HepG2 (cell line): ENCODE data around the gene TMEM165. TPM values are rescaled to one million over a fixed set of nuclear protein-coding genes. Genes with fewer than 3 reads are reported as not detected.
A peak's percentile ranks its signal among the peaks of the same experiment; 100 is the strongest.

Experiments used
- CAMTA2 ChIP-seq: sonication (generic); formaldehyde crosslinking; IDR thresholded peaks from 2 replicates; pipeline ENCODE4 v1.4.0; 2020; ENCODE audit warnings: mild to moderate bottlenecking, missing genetic modification reagents, borderline replicate concordance
- CCDC6 ChIP-seq: sonication (generic); formaldehyde crosslinking; IDR thresholded peaks from 2 replicates; pipeline ENCODE4 v1.8.1; 2022; ENCODE audit warnings: mild to moderate bottlenecking, missing genetic modification reagents, moderate library complexity
- CREM ChIP-seq, 2 experiments: sonication (generic) in 1 of 2; formaldehyde crosslinking in 1 of 2; IDR thresholded peaks; 2 replicates each; pipeline versions ENCODE4 v1.4.0 to v1.6.1; 2016 to 2020; ENCODE audit warnings: antibody characterized with exemption in 1 of 2, mild to moderate bottlenecking in 1 of 2, missing genetic modification reagents in 1 of 2
- ETV6 ChIP-seq: sonication (generic); formaldehyde crosslinking; conservative IDR thresholded peaks from 2 replicates; pipeline ENCODE4 v1.4.0; 2020; ENCODE audit warnings: missing genetic modification reagents
- GPN1 ChIP-seq: sonication (generic); formaldehyde crosslinking; IDR thresholded peaks from 2 replicates; pipeline ENCODE4 v1.5.1; 2020; ENCODE audit warnings: missing genetic modification reagents, borderline replicate concordance
- HNRNPH1 ChIP-seq: fragments of 200-400 bp; formaldehyde crosslinking; optimal IDR thresholded peaks from 2 replicates; pipeline ENCODE3; 2017; ENCODE audit warnings: mild to moderate bottlenecking, low read depth, low read length
- KDM3A ChIP-seq: IDR thresholded peaks from 2 replicates; pipeline ENCODE4 v1.6.1; 2018; ENCODE audit warnings: low read depth, missing compliant biosample characterization
- MXD4 ChIP-seq: IDR thresholded peaks from 2 replicates; pipeline ENCODE4 v1.6.1; 2016; ENCODE audit warnings: mild to moderate bottlenecking, missing biosample characterization, missing genetic modification reagents
- NR3C1 ChIP-seq: sonication (generic); formaldehyde crosslinking; IDR thresholded peaks from 2 replicates; pipeline ENCODE4 v1.4.0; 2020; ENCODE audit warnings: missing genetic modification reagents
- PHB2 ChIP-seq: fragments of 450-650 bp; IDR thresholded peaks from 2 replicates; pipeline ENCODE4 v1.6.1; 2018; ENCODE audit not compliant: partially characterized antibody
- REPIN1 ChIP-seq: sonication (generic); formaldehyde crosslinking; IDR thresholded peaks from 2 replicates; pipeline ENCODE4 v1.8.0; 2022; ENCODE audit warnings: missing genetic modification reagents, low read depth, mild to moderate bottlenecking, borderline replicate concordance
- RFX3 ChIP-seq: IDR thresholded peaks from 2 replicates; pipeline ENCODE4 v1.6.1; 2016; ENCODE audit warnings: missing biosample characterization, missing genetic modification reagents
- SMARCE1 ChIP-seq: fragments of 450-650 bp; IDR thresholded peaks from 2 replicates; pipeline ENCODE4 v1.6.1; 2017; ENCODE audit warnings: borderline replicate concordance
- TAF1 ChIP-seq: sonication (generic); formaldehyde crosslinking; IDR thresholded peaks from 2 replicates; pipeline ENCODE4 v1.4.0; 2020; ENCODE audit warnings: missing genetic modification reagents
- TOPORS ChIP-seq: sonication (generic); formaldehyde crosslinking; IDR thresholded peaks from 2 replicates; pipeline ENCODE4 v1.8.0; 2023; ENCODE audit warnings: mild to moderate bottlenecking, missing genetic modification reagents
- ZNF382 ChIP-seq: sonication (generic); formaldehyde crosslinking; IDR thresholded peaks from 2 replicates; pipeline ENCODE4 v1.5.0; 2020; ENCODE audit warnings: missing genetic modification reagents, mild to moderate bottlenecking, borderline replicate concordance
- ZNF619 ChIP-seq: sonication (generic); formaldehyde crosslinking; IDR thresholded peaks from 2 replicates; pipeline ENCODE4 v1.4.0; 2020; ENCODE audit warnings: mild to moderate bottlenecking, missing genetic modification reagents
- ZNF720 ChIP-seq: sonication (generic); formaldehyde crosslinking; IDR thresholded peaks from 2 replicates; pipeline ENCODE4 v1.4.0; 2020; ENCODE audit warnings: missing genetic modification reagents
- polyA plus RNA-seq, 8 experiments: library from polyadenylated mRNA; depleted of rRNA in 3 of 8; stranded (reverse) in 7 of 8; unstranded in 1 of 8; fragments of >200 nt; fragmentation: Illumina TruSeq in 4 of 8; extraction: Trizol in 4 of 8; gene quantifications; 2 replicates each; pipeline versions ENCODE4 v1.2.1 to v1.2.3, GENCODE V29; 2011 to 2016; ENCODE audit warnings: low read depth in 4 of 8, missing spikeins in 1 of 8, mixed read lengths in 1 of 8; ENCODE audit not compliant: insufficient read depth in 1 of 8
- total RNA-seq, 5 experiments: library from RNA; depleted of rRNA; stranded (reverse); fragments of >200 nt; fragmentation: Illumina TruSeq; extraction: Trizol; gene quantifications; 2 replicates each; pipeline ENCODE4 v1.2.3, GENCODE V29; 2016; ENCODE audit warnings: low read depth in 1 of 5
- TF ChIP-seq, protein P1 (sequence below), 2 experiments: sonication (generic) in 1 of 2; formaldehyde crosslinking in 1 of 2; IDR thresholded peaks; 2 replicates each; pipeline versions ENCODE4 v1.4.0 to v1.6.1; 2016 to 2020; ENCODE audit warnings: borderline replicate concordance in 1 of 2, low read depth in 1 of 2, mild to moderate bottlenecking in 1 of 2, missing genetic modification reagents in 1 of 2
- TF ChIP-seq, protein P2 (sequence below): IDR thresholded peaks from 2 replicates; pipeline ENCODE4 v1.6.1; 2016; ENCODE audit warnings: mild to moderate bottlenecking, missing biosample characterization, missing genetic modification reagents
- TF ChIP-seq, protein P3 (sequence below): IDR thresholded peaks from 2 replicates; pipeline ENCODE4 v1.6.1; 2016; ENCODE audit warnings: mild to moderate bottlenecking
- TF ChIP-seq, protein P4 (sequence below): sonication (generic); formaldehyde crosslinking; IDR thresholded peaks from 2 replicates; pipeline ENCODE4 v1.4.0; 2020; ENCODE audit warnings: missing genetic modification reagents

Gene TMEM165
- total and polyA plus RNA-seq, 2 of the 13 experiments (the other 11 are each of a cell fraction or from before 2014, with no cell fraction given), result 54.6 to 103 TPM

DNA sequence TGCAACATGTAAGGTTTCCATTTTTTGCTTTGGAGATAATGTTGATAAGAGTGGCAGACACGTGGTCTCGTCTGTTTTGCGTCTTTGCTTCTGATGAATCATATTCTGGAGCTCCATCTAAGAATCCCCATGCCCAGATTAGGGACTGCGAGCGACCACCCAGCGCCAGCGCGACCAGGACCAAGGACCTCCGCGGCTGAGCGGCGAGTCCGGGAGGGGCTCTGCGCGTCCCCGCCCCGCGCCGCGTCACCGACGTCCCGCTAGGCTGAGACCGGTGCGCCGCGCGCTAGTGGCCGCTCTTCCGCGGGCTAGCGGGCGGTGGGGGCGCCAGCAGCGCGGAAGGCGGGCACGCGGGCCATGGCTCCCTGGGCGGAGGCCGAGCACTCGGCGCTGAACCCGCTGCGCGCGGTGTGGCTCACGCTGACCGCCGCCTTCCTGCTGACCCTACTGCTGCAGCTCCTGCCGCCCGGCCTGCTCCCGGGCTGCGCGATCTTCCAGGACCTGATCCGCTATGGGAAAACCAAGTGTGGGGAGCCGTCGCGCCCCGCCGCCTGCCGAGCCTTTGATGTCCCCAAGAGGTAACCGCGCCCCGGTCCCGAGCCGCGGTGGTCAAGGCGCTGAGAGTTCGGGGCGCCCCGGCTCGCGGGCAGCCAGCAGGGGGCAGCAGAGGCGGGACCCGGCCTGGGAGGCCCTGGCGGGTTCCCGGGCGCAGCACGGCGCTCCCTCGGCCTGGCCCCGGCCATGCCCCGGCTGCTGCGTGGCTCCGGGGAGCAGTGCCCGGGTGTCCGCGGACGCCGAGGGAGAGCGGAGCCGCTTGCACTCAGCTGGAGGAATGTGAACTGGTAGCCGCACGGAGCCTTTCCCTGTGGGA is 49.5 kb upstream of the TMEM165 start, which contains the start of gene SRD5A3 (continued):
- TF ChIP-seq, protein P1, sequence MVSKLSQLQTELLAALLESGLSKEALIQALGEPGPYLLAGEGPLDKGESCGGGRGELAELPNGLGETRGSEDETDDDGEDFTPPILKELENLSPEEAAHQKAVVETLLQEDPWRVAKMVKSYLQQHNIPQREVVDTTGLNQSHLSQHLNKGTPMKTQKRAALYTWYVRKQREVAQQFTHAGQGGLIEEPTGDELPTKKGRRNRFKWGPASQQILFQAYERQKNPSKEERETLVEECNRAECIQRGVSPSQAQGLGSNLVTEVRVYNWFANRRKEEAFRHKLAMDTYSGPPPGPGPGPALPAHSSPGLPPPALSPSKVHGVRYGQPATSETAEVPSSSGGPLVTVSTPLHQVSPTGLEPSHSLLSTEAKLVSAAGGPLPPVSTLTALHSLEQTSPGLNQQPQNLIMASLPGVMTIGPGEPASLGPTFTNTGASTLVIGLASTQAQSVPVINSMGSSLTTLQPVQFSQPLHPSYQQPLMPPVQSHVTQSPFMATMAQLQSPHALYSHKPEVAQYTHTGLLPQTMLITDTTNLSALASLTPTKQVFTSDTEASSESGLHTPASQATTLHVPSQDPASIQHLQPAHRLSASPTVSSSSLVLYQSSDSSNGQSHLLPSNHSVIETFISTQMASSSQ (IDR thresholded peaks at IDR 0.05; ENCODE audit: low read depth), result no peak
- TF ChIP-seq, protein P1 (CRISPR knock-in tag; IDR thresholded peaks at IDR 0.05; ENCODE audit: borderline replicate concordance), result peak; percentile 29; the same call in 1 of the 2 replicates
- TF ChIP-seq KDM3A (CRISPR knock-in tag), result no peak
- TF ChIP-seq, protein P2, sequence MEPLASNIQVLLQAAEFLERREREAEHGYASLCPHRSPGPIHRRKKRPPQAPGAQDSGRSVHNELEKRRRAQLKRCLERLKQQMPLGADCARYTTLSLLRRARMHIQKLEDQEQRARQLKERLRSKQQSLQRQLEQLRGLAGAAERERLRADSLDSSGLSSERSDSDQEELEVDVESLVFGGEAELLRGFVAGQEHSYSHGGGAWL, result peak; percentile 73; the same call in 1 of the 2 replicates
- no peak for TF ChIP-seq CREM (IDR thresholded peaks at IDR 0.05)
- TF ChIP-seq CREM (CRISPR knock-in tag; IDR thresholded peaks at IDR 0.05), result no peak
- 0 out of 2 replicates have a peak, but pooled peaks have one; percentile 53 for TF ChIP-seq MXD4 (CRISPR knock-in tag)
- no peak for TF ChIP-seq PHB2
- no peak for TF ChIP-seq HNRNPH1
- no peak for TF ChIP-seq RFX3 (CRISPR knock-in tag)
- peak; percentile 89 for TF ChIP-seq TAF1 (CRISPR knock-in tag)
- TF ChIP-seq ZNF619 (CRISPR knock-in tag), result no peak
- TF ChIP-seq REPIN1 (CRISPR knock-in tag), result peak; percentile 84
- no peak for TF ChIP-seq SMARCE1
- no peak for TF ChIP-seq GPN1 (CRISPR knock-in tag)
- no peak for TF ChIP-seq ZNF720 (CRISPR knock-in tag)
- peak; percentile 80; the same call in 1 of the 2 replicates for TF ChIP-seq CAMTA2 (CRISPR knock-in tag)
- TF ChIP-seq, protein P3, sequence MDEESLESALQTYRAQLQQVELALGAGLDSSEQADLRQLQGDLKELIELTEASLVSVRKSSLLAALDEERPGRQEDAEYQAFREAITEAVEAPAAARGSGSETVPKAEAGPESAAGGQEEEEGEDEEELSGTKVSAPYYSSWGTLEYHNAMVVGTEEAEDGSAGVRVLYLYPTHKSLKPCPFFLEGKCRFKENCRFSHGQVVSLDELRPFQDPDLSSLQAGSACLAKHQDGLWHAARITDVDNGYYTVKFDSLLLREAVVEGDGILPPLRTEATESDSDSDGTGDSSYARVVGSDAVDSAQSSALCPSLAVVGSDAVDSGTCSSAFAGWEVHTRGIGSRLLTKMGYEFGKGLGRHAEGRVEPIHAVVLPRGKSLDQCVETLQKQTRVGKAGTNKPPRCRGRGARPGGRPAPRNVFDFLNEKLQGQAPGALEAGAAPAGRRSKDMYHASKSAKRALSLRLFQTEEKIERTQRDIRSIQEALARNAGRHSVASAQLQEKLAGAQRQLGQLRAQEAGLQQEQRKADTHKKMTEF, result peak; percentile 71; the same call in 1 of the 2 replicates
- TF ChIP-seq ZNF382 (CRISPR knock-in tag), result no peak
- no peak for TF ChIP-seq NR3C1
- TF ChIP-seq, protein P4, sequence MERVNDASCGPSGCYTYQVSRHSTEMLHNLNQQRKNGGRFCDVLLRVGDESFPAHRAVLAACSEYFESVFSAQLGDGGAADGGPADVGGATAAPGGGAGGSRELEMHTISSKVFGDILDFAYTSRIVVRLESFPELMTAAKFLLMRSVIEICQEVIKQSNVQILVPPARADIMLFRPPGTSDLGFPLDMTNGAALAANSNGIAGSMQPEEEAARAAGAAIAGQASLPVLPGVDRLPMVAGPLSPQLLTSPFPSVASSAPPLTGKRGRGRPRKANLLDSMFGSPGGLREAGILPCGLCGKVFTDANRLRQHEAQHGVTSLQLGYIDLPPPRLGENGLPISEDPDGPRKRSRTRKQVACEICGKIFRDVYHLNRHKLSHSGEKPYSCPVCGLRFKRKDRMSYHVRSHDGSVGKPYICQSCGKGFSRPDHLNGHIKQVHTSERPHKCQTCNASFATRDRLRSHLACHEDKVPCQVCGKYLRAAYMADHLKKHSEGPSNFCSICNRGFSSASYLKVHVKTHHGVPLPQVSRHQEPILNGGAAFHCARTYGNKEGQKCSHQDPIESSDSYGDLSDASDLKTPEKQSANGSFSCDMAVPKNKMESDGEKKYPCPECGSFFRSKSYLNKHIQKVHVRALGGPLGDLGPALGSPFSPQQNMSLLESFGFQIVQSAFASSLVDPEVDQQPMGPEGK, result peak; percentile 92
- TF ChIP-seq ETV6 (CRISPR knock-in tag), result no peak
- TF ChIP-seq CCDC6 (CRISPR knock-in tag), result peak; percentile 96
- TF ChIP-seq TOPORS (CRISPR knock-in tag), result no peak
